ENCODE results near the gene NFATC2. TPM values are rescaled to one million over a fixed set of nuclear protein-coding genes. Genes with fewer than 3 reads are reported as not detected.

NFATC2 gene
- polyA plus RNA-seq, 1 of the 3 experiments (the other 2 are of a cell fraction) = 0.36 TPM

DNA sequence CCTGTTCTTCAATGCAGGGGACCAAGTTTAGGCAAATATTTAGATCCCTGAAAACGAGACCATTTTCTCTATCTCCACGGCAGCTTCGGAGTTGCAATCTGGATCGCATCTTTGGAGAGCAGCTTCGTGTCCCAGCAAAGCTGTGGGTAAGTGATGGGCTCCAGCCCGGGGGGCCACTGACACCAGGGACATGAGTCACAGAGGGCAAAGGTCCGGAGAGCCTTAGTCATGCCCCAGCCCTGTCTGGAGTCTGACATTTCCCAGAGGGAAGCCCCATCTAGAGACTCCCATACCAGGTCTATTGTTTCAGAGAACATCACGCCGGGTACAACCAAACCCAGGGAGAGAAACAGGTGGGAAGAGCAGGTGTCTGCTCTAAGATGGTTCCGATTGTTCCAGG is 95.9 kb downstream of the NFATC2 start (continued):
- TF ChIP-seq, protein P1, sequence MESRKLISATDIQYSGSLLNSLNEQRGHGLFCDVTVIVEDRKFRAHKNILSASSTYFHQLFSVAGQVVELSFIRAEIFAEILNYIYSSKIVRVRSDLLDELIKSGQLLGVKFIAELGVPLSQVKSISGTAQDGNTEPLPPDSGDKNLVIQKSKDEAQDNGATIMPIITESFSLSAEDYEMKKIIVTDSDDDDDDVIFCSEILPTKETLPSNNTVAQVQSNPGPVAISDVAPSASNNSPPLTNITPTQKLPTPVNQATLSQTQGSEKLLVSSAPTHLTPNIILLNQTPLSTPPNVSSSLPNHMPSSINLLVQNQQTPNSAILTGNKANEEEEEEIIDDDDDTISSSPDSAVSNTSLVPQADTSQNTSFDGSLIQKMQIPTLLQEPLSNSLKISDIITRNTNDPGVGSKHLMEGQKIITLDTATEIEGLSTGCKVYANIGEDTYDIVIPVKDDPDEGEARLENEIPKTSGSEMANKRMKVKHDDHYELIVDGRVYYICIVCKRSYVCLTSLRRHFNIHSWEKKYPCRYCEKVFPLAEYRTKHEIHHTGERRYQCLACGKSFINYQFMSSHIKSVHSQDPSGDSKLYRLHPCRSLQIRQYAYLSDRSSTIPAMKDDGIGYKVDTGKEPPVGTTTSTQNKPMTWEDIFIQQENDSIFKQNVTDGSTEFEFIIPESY (IDR thresholded peaks at IDR 0.05; ENCODE audit: borderline replicate concordance, low read depth) = peak; percentile 36; the same call in 1 of the 2 replicates
- TF ChIP-seq REST (IDR thresholded peaks at IDR 0.05; ENCODE audit: low read depth, low read length) = no peak
- TF ChIP-seq, protein P2, sequence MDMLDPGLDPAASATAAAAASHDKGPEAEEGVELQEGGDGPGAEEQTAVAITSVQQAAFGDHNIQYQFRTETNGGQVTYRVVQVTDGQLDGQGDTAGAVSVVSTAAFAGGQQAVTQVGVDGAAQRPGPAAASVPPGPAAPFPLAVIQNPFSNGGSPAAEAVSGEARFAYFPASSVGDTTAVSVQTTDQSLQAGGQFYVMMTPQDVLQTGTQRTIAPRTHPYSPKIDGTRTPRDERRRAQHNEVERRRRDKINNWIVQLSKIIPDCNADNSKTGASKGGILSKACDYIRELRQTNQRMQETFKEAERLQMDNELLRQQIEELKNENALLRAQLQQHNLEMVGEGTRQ (IDR thresholded peaks at IDR 0.05; ENCODE audit: borderline replicate concordance, low read depth, low read length) = no peak
- TF ChIP-seq ELF1 (IDR thresholded peaks at IDR 0.05) = 0 out of 2 replicates have a peak, but pooled peaks have one; percentile 2

GRCh38 chr20:51446230-51446629 is 96.3 kb downstream of the NFATC2 start:
- Histone ChIP-seq H4K20me1 (ENCODE audit: insufficient read depth) (no peaks in the 10 kb centered on the region), H3K9me2 (no peaks in the 10 kb centered on the region), H3K9me3 (no peaks in the 10 kb centered on the region), H3K4me1 (ENCODE audit: control insufficient read depth in 1 of 2, insufficient read depth in 2 of 2, low read depth in 1 of 2, low read length in 1 of 2) (peaks cover 20 to 41% of the 10 kb centered on the region in 2 experiments), H3K27me3 (ENCODE audit: insufficient read depth) (no peaks in the 10 kb centered on the region), H3F3A (replicated peaks; ENCODE audit: insufficient read depth) (peaks cover 39% of the 10 kb centered on the region), H3K4me2 (peak overlapping the region; percentile 76), H3K4me3 (ENCODE audit: low read depth in 2 of 2, low read length in 1 of 2) (no peak overlapping the region), H3K36me3 (replicated peaks in 1 of 2; ENCODE audit: control insufficient read depth in 1 of 2, insufficient read depth in 2 of 2, low read length in 1 of 2) (no peaks in the 10 kb centered on the region), H3K79me2 (ENCODE audit: insufficient read depth) (no peaks in the 10 kb centered on the region), H2AFZ (ENCODE audit: low read depth) (no peak overlapping the region), H3K27ac (ENCODE audit: low read depth in 2 of 2, low read length in 1 of 2) (peak overlapping the region; percentile 34 to 99; a peak in 3 of 4 replicates), H3K9ac (peak overlapping the region; percentile 87; the same call in 1 of the 2 replicates)
- DNase-seq = no peak
- ChIA-PET POLR2A (no interaction called here), CTCF (no interaction called here)
- 18% methylated on average over 2 of the region's 2 CpGs for WGBS (ENCODE audit: low lambda C conversion rate)
- TF ChIP-seq CHD2 (IDR thresholded peaks at IDR 0.05; ENCODE audit: low read length, partially characterized antibody) (no peak), IRF3 (IDR thresholded peaks at IDR 0.05; ENCODE audit: low read depth, low read length) (no peak), GABPA (IDR thresholded peaks at IDR 0.05; ENCODE audit: low read depth) (0 out of 2 replicates have a peak, but pooled peaks have one; percentile 16), POLR2AphosphoS5 (IDR thresholded peaks at IDR 0.05; ENCODE audit: low read depth, low read length) (no peak)
